GM19035 (cell line): ENCODE data around the gene BEX3.
"Not testable (repeated sequence)": the region's sequence is repeated elsewhere in the genome, so short reads cannot be mapped to it uniquely, and the experiment has no call there.

Experiments
- ATAC-seq: cut with Tn5 transposase; IDR thresholded peaks from one replicate; pipeline ENCODE4 v1.9.1; 2021; ENCODE audit not compliant: unreplicated experiment

BEX3 gene

DNA sequence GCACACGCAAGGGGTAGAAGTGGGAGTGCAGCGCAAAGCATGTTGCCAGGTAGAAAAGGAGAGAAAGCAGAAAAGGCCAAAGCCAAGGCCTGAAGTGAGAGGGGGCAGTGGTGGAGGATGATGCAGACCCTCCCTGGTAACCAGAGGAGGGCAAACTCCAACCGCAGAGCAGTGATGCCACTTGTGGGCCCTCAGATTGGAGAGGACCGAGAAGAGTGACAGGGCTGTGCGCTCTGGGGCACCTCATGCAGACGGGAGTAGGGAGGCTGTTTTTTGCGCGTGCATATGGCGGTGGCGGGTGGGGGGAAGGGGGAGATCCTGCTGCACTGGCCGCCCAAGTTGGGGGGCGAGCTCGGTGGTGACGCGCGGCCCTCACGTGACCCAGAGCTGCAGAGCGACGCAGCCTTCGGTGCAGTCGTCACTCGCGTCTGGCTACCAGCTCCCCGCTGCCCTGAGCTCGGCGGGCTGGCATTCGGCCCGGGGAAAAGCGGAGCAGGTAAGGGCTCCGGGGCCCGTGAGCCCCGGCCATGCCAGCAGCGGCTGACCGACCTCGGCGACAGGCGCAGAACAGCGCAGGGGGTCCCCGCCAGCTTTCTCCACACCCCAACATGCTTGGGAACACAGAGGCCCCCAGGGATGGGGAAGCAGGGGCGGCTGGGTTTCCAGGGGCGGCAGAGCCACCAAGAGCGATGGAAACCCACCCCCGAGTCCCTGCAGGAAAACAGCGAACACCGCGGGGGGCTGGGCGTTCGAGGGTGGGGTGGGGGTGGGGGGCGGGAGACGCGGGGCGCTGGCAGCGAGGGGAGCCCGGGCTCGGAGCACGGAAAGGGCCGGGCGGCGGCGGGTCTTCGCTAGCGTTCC, at the start of gene BEX3:
TSS of gene BEX3 (plus strand) at position 421 of the 861 bp plus-strand sequence. CDS start 984 bp downstream, outside the sequence.
- no peak for ATAC-seq

DNA sequence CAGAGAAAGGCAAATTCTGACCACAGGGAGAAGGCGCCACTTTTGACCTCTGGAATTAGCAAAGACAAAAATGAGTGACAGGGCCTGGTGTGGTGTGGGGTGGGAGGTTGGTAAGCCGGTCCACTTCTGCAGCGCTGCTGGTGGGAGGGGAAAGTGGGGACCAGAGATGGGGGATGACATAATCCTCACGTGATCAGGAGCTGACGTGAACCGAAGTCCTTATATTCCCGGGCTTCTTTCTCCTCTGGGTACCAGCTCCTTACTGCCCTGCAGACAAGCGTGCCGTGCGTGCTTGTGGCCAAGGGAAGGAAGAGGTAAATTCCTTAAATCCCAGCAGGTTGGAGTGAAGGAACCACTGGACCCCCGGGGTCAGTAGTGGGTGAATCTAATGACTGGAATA, 46.3 kb upstream of the BEX3 start, which contains the start of gene TCEAL7:
TSS of gene TCEAL7 (plus strand) at position 249 of the 400 bp plus-strand sequence. CDS start 1,165 bp downstream, outside the sequence.
- no peak for ATAC-seq

DNA sequence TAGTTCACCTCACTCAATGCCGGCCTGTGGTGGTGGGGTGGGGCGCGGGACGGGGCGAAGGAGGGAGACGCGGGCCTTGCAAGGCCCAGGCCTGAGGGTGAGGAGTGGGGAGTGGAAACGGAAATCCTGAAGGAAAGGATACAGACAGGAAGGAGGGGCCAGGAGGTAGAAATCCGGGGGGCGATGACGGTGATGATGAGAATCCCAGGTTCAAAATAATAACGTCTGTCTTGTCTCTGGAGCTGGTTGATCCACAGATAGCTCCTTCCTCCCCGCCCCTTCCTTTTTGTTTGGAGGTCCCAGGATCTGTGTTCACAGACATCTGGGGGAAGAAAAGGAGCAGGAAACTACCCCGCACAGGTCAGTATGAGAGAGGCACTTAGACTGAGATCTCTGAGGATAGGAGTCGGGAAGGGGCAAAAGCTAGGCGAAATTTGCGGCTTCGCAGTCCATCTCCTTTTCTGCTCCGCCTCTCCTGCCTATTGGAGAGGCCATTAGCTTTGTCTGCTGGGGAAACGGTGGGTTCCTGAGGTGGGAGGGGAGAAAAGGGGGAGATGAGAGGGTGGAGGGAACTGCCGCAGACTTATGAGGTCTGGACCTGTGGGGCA, 45.6 kb upstream of the BEX3 start:
- no peak for ATAC-seq

DNA sequence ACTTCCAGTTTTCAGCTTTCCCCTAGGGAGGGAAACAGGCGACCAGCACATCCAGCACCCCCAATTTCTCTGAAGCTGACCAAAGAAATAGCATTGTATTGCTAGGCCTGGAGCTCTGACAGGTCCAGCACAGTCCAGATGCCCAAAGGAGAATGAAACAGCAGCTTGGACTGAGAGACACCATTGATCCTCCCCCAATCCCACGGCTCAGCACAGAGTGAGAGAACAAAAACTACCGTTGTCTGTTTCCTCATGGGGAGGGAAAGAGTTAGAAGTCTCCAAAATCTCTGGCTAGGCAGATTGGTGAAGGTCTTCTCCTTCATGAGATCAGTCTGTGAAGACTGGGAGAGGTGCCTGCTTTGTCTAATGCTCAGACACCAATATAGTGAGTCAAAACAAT, 37.7 kb upstream of the BEX3 start:
- no peak for ATAC-seq

DNA sequence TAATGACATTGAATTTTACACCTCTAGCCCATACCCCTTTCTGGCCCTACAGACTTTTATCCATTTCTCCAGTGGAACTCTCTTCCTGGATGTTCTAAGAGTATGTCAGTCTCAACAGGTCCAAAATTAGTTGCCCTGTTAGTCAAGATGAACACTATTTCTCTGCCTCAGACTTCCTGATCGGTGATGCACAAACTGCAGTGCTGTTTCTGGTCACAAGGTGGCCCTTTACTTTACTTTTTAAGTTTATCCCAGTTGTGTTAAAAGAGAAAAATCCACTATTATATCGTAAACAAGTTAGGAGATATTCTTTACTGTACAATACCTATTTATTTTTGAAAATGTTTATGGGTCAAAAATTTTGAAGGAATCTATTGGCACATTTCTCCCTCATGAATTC, 33.2 kb upstream of the BEX3 start:
- no peak for ATAC-seq

DNA sequence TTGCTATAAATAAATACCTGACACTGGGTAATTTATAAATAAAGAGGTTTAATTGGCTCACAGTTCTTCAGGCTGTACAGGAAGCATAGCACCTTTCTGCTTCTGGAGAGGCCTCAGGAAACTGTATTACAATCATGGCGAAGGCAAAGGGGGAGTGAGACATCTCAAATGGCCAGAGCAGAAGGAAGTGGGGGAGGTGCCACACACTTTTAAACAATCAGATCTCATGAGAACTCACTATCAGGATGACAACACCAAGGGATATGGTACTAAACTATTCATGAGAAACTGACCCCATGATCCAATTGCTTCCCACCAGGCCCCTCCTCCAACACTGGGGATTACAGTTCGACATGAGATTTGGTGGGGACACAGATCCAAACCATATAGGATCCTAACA, 31.7 kb upstream of the BEX3 start:
- no peak for ATAC-seq

DNA sequence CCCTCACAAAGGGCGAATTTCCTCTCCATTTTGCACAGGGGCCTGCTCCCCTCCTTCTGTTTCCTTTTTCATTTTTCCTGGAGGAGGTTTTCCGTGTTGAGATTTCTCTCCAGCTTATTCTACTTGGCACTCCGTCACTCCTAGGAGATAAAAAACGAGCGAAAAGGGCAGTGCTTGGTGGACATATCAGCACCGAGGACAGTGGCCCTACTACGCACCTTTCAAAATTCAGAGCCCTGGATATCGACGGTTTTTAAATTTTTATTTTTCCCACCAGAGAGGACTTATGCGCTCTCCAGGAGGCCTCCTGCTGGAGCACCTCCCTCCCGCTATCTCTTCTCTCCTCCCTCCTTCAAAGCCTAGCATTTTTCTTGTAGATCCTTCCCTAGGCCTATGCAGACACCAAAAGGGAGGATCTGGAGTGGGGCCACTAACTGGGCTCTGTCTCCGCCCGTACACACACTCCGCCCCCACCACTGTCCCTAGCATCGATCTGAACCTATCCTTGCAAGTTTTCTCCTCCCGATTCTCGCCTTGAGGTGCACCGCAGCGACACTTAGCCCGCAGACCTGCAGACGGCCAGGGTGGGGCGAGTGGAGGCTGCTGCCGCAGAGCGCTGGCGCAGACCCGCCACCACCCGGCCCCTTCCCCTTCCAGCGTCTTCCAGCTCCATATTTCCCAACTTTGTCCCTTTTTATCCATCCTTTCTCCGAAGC, 28.5 kb upstream of the BEX3 start:
- no peak for ATAC-seq

DNA sequence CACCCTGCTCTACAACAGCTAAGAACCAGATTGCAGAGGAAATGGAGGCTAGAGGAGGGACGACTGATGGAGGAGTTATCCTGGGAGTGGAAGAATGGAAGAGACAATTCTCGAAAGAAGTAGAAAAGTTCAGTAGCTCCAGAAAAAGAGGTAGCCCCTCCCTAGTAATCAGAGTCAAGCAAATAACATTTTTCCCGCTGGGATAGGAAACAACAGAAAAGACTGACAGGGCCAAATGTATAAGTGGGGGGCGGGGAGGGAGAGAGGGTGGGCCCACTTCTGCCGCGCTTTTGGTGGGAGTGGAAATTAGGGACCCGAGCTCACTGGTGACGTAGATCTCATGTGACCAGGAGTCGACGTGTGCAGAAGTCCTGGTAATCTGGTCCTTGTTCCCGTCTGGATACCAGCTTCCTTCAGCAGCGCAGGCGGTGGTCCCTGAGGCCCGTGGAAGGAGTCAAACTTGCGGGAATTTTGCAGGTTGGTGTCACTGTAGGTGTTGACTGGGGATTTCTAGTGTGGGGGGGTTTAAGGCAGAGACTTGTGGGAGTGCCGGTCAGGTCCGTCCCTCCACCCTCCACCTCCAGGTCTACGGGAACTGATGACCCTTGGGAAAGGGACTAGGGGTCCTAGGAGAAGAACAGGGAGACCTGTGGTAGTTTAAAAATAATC, 20.1 kb upstream of the BEX3 start, which contains the start of gene TCEAL9:
TSS of gene TCEAL9 (plus strand) at position 377 of the 669 bp plus-strand sequence. CDS start 1,179 bp downstream, outside the sequence.
- no peak for ATAC-seq

DNA sequence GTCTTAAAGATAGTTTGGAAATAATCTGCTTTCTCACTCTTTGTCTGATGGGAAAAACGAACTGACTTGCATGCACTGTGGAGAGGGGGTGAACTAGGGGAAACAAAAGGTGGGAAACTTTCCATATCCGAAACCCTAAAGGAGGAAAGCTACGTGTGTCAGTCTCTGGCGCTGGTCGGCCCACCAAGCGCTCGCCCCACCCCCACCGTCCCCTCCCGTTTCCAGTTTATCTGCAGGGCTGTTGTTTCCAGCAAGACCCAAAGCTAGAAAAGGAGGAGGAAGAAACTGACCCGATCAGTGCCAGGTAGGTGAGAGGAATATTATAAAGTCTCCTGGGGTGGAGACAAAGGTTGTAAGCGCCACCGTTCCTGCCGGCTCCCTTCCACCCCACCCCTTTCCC, 19.5 kb upstream of the BEX3 start:
- no peak for ATAC-seq

DNA sequence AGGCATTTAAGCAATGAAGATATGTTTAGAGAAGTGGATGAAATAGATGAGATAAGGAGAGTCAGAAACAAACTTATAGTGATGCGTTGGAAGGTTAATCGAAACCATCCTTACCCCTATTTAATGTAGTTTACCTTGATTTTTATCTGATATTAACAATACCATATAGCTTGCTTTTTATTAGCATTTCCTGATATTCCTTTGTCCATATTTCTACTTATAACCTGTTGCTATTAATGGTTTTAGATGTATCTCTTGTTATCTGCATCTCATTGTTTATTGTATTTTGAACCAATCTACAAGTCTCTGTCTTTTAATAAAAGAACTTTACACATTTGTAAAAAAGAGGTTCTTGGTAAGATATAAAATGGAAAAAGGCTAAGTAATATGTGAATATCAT, 18.5 kb upstream of the BEX3 start:
- ATAC-seq = no peak

DNA sequence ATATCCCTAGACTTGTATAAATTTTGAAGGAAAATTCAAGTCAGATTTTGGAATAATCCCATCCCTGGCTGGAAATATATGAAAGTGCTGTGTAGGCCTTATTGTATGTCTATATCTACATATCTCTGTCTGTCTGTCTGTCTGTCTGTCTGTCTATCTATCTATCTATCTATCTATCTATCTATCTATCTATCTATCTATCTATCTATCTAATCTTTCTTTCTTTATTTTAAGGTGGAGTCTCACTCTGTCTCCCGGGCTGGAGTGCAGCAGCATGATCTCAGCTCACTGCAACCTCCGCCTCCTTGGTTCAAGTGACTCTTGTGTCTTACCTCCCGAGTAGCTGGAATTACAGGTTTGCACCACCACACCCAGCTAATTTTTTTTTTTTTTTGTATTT, 16.7 kb upstream of the BEX3 start:
- ATAC-seq = not testable (repeated sequence)

DNA sequence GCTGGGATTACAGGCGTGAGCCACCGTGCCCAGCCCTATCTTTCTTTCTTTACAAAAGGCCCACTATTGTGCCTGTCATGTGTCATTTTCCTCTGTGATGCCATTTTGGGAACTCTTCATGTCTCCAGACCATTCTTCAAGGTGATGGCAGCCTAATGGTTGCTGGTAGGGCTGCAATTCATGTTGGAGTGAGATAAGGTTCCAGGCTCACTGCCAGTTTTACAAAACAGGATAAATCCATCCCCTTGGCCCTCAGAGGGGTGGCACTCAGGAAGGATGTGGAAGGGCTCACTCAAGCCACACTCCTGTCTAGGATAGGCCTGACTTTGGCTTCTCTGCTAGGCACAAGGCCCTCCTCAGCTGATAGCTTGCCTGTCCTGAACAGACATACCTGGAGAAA, 16.2 kb upstream of the BEX3 start:
- ATAC-seq = no peak

DNA sequence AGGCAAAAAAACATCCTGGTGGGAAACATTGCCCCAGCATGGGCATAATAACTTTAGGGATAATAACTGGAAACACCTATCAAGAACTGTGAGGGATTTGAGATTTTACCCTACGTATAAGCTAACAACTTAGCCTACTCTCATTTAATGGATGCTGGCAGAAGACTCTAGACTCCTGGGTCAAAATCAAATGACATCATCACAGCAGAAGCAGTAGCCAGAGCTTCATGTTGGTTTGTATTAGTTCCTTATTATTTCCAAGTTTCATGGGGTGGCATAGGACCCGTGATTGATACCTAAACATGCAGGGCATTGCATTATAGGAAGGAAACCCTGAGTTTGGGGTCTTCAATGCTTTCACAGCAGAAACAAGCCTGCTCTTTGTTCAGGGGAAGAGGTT, 15.4 kb upstream of the BEX3 start:
- no peak for ATAC-seq

DNA sequence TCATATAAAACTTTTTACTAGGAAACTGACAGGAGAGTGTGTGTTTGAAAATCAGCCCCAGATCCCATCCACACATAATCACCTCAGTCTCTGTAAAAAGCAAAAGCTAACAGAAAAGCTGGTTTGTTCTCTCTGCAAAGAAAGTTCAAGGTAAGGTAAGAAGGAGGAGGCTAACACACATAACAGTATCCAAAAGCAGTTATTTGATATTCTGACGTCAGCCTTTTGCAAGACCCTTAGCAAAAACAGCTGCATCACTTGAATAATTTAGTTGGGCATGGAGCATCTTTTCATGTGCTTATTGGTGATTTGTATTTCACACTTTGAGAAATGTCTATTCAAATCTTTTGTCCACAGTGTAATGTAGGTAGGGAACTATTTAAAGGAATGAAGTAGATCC, 14.5 kb upstream of the BEX3 start:
- ATAC-seq = no peak

DNA sequence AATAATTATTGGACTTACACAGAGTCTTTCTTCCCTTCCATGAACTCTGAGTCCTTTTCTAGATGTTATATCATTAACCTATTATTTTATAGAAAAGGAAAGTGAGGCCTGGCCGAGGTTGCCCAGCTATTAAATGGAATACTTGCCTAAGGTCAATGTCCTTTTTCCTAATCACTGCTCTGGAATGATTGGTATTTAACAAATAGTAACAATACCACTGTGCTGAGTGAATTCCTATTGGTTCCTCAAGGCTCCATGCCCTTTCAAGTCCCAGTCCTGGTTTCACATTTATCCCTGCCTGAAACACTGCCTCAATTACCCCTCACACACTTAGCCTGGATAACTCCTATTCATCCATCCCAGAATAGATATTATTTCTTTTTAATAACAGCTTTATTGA, 13.9 kb upstream of the BEX3 start:
- no peak for ATAC-seq

DNA sequence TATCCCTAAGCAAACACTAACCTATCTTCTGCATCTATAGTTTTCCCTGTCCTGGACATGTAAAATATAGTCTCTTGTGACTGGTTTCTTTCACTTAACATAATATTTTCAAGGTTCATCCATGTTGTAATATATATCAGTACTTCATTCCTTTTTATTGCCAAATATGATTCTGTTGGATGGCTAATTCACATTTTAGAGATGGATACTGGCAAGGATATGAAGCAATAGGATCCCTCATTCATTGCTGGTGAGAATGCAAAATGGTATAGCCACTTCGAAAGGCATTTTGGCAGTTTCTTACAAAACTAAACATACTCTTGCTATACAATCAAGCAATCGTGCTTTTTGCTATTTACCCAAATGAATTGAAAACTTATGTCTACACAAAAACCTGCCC, 13.3 kb upstream of the BEX3 start:
- no peak for ATAC-seq

DNA sequence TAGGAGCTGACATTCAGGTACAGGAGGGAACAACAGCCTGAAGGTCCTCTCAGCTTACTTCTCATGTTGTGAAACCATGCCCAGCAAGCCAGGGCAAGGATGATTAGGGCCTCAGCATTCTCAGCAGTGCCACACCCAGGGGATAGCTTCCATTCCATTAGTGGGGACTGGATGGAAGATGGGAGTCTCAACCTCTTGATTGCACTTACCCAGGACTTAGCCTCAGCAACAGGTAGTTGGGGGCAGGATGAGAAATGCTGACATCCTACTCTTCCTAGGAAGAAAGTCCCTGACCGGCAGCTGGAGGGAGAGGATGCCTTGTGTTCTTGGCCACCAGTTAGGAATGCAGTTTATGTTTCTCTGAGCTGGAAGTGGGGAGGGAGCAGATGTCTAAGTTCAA, 8.8 kb upstream of the BEX3 start:
- ATAC-seq = no peak

DNA sequence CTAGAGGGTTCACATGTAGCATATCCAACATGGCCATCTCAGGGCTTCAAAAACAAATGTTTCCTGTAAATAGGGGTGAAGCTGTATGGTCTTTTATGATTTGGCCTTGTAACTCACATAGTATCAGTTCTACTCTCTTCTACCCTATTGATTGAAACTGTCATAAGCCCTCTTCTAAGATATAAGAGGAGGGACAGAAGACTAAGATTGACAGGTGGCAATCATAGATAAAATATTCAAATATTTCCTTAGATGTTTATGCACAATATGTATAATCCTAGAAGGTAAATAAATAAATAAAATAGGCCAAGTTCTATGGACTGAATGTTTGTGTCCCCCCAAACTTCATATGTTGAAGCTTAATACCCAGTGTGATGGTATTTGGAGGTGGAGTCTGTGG, 6.9 kb upstream of the BEX3 start:
- no peak for ATAC-seq

DNA sequence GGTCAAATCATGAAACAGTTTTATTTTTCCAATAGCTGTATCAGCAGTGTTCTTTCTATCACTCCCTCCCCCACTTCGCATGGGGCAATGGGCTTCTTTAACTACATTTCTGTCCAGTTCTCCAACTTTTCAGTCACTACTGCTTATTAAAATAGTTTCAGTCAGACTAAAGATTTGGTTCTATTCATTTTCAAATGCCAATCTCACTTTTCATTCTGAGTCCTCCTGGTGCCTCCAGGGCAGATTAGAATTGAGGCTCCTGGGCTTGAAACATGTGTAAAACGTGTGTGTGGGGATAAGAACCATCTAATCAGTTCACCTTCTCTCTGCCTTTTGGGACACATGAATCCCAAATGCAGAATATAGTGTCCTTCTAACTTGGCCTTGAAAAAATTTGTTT, 3.5 kb upstream of the BEX3 start:
- ATAC-seq = no peak

DNA sequence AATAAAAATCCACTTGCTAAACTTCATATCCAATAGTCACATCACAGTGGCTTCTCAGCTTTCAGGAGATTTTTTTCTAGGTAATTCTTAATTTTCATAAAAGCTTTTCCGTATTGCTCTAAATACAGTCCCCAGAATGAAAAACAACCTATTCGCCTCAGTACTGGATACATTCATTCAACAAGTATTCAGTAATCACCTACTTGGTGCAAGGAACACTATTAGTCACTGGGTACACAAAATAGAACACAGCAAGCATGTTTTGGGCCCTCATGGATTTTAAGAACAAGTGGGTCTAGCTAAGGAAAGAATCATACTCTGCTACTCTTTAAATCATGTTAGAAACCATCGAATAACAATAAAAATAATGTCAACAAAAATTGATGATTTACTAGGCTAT, 2.8 kb upstream of the BEX3 start:
- ATAC-seq = no peak

DNA sequence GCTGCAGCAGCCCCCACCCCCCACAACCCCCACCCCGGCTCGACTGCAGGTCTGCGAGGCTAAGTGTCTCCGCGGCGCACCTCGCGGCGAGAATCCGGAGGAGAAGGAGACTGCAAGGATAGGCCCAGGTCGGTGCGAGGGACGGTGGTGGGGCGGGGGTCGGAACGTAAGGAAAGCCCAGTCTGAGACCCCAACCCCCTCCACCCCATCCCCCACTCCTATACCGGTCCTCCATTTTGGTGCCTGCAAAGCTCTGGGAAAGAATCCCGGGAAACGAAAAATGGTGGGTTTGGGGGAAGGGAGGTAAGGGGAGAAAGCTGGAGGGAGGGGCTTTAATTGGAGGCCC, 614 bp downstream of the BEX3 start:
- ATAC-seq = no peak
